Stimulated activated naive B cell treated with anti-CD40 and anti-IgM and Interleukin-4, amounts not matched to agents 10 μg/mL and 1 μg/mL and 100 μg/mL, for 72 hours (primary cell): ENCODE results near the gene CALML3.
"Not testable (repeated sequence)": the region's sequence is repeated elsewhere in the genome, so short reads cannot be mapped to it uniquely, and the experiment has no call there.

ENCODE experiments used
- ATAC-seq, 2 donors: fragments of 150-1000 bp; cut with Tn5 transposase; replicated peaks; 2 replicates each; pipeline ENCODE4 v1.10.0; 2021; ENCODE audit warnings: moderate library complexity in 1 of 2
- DNase-seq: peaks from one replicate; pipeline ENCODE4 v3.0.0; 2021
- H3K27ac Mint-ChIP-seq: one replicate; pipeline ENCODE4 v1.8.0; 2022; ENCODE audit warnings: mild to moderate bottlenecking, mixed read lengths
- H3K27me3 Mint-ChIP-seq, 2 donors: one replicate each; pipeline ENCODE4 v1.8.0; 2022; ENCODE audit warnings: mixed read lengths in 2 of 2
- H3K36me3 Mint-ChIP-seq, 2 donors: one replicate each; pipeline ENCODE4 v1.8.0; 2022; ENCODE audit warnings: mixed read lengths in 2 of 2, mild to moderate bottlenecking in 1 of 2
- H3K4me1 Mint-ChIP-seq, 2 donors: one replicate each; pipeline ENCODE4 v1.8.0; 2022; ENCODE audit warnings: mixed read lengths in 2 of 2, mild to moderate bottlenecking in 1 of 2
- H3K4me3 Mint-ChIP-seq, 2 donors: one replicate each; pipeline ENCODE4 v1.8.0; 2022; ENCODE audit warnings: mild to moderate bottlenecking in 2 of 2, mixed read lengths in 2 of 2, moderate library complexity in 1 of 2
- H3K9me3 Mint-ChIP-seq, 2 donors: one replicate each; pipeline ENCODE4 v1.8.0; 2022; ENCODE audit warnings: mixed read lengths in 2 of 2, mild to moderate bottlenecking in 1 of 2

The CALML3 gene

GRCh38 chr10:5524641-5525560, at the start of gene CALML3:
Gene CALML3, plus strand, starts transcription at chr10:5524961. Its CDS starts 125 bp downstream, at chr10:5525086.
- no peaks in the 10 kb centered on the region for H3K9me3 Mint-ChIP-seq
- no peaks in the 10 kb centered on the region for H3K36me3 Mint-ChIP-seq
- DNase-seq (no peak), ATAC-seq (no peak)
- H3K4me1 Mint-ChIP-seq, result no peaks in the 10 kb centered on the region
- H3K27ac Mint-ChIP-seq, result no peak within 1 kb of the TSS
- H3K4me3 Mint-ChIP-seq, result no peak within 1 kb of the TSS
- peaks cover 15 to 24% of the 10 kb centered on the region in 2 donors for H3K27me3 Mint-ChIP-seq

GRCh38 chr10:5475088-5475487, 49.7 kb upstream of the CALML3 start:
- not testable (repeated sequence) for DNase-seq, H3K27me3 Mint-ChIP-seq, H3K9me3 Mint-ChIP-seq, ATAC-seq, H3K4me3 Mint-ChIP-seq, H3K27ac Mint-ChIP-seq, H3K36me3 Mint-ChIP-seq
- H3K4me1 Mint-ChIP-seq, result peaks cover 7 to 10% of the 10 kb centered on the region in 2 donors

GRCh38 chr10:5475974-5476807, 48.6 kb upstream of the CALML3 start:
- H3K4me3 Mint-ChIP-seq, H3K9me3 Mint-ChIP-seq, ATAC-seq, DNase-seq, H3K27me3 Mint-ChIP-seq, H3K36me3 Mint-ChIP-seq, H3K27ac Mint-ChIP-seq: not testable (repeated sequence)
- H3K4me1 Mint-ChIP-seq, result peaks cover 10 to 16% of the 10 kb centered on the region in 2 donors

- Mint-ChIP-seq H3K27me3 (peaks cover 0 to 4% of the 10 kb centered on the region in 2 donors), H3K36me3 (no peaks in the 10 kb centered on the region), H3K9me3 (no peaks in the 10 kb centered on the region), H3K4me3 (no peak overlapping the region), H3K4me1 (peaks cover 10 to 16% of the 10 kb centered on the region in 2 donors), H3K27ac (no peak overlapping the region)
- DNase-seq (no peak), ATAC-seq (no peak)
Measured at GRCh38 chr10:5476918-5477525, 47.7 kb upstream of the CALML3 start.

GRCh38 chr10:5477948-5478693, 46.6 kb upstream of the CALML3 start:
- H3K27ac Mint-ChIP-seq, result no peak overlapping the region
- no peaks in the 10 kb centered on the region for H3K36me3 Mint-ChIP-seq
- no peaks in the 10 kb centered on the region for H3K9me3 Mint-ChIP-seq
- H3K4me3 Mint-ChIP-seq, result no peak overlapping the region
- ATAC-seq, result no peak
- H3K4me1 Mint-ChIP-seq, result peaks cover 10 to 16% of the 10 kb centered on the region in 2 donors
- DNase-seq, result no peak
- H3K27me3 Mint-ChIP-seq, result peaks cover 0 to 4% of the 10 kb centered on the region in 2 donors

GRCh38 chr10:5478694-5479305, 46.0 kb upstream of the CALML3 start:
- H3K36me3 Mint-ChIP-seq, result no peaks in the 10 kb centered on the region
- no peak overlapping the region for H3K27ac Mint-ChIP-seq
- H3K4me3 Mint-ChIP-seq, result no peak overlapping the region
- H3K4me1 Mint-ChIP-seq, result peaks cover 10 to 16% of the 10 kb centered on the region in 2 donors
- H3K27me3 Mint-ChIP-seq, result peaks cover 0 to 4% of the 10 kb centered on the region in 2 donors
- DNase-seq (no peak), ATAC-seq (no peak)
- no peaks in the 10 kb centered on the region for H3K9me3 Mint-ChIP-seq

- ATAC-seq (peak; percentile 65 to 84), DNase-seq (peak; percentile 17)
- peaks cover 10 to 16% of the 10 kb centered on the region in 2 donors for H3K4me1 Mint-ChIP-seq
- peak overlapping the region; percentile 14 for H3K27ac Mint-ChIP-seq
- H3K4me3 Mint-ChIP-seq, result no peak overlapping the region
- peaks cover 0 to 4% of the 10 kb centered on the region in 2 donors for H3K27me3 Mint-ChIP-seq
- H3K9me3 Mint-ChIP-seq, result no peaks in the 10 kb centered on the region
- H3K36me3 Mint-ChIP-seq, result no peaks in the 10 kb centered on the region
Measured at GRCh38 chr10:5479481-5480161, 45.1 kb upstream of the CALML3 start.

GRCh38 chr10:5480162-5480941, 44.4 kb upstream of the CALML3 start:
- Mint-ChIP-seq H3K27me3 (peaks cover 0 to 4% of the 10 kb centered on the region in 2 donors), H3K4me3 (no peak overlapping the region), H3K4me1 (peaks cover 10 to 16% of the 10 kb centered on the region in 2 donors), H3K27ac (no peak overlapping the region), H3K9me3 (no peaks in the 10 kb centered on the region), H3K36me3 (no peaks in the 10 kb centered on the region)
- no peak for ATAC-seq
- no peak for DNase-seq

GRCh38 chr10:5481121-5481520, 43.6 kb upstream of the CALML3 start:
- no peak for ATAC-seq
- Mint-ChIP-seq H3K36me3 (no peaks in the 10 kb centered on the region), H3K4me1 (peaks cover 10 to 16% of the 10 kb centered on the region in 2 donors), H3K27me3 (peaks cover 0 to 6% of the 10 kb centered on the region in 2 donors), H3K4me3 (no peak overlapping the region), H3K9me3 (no peaks in the 10 kb centered on the region), H3K27ac (peak overlapping the region; percentile 25)
- DNase-seq, result no peak

- peaks cover 10 to 16% of the 10 kb centered on the region in 2 donors for H3K4me1 Mint-ChIP-seq
- H3K27ac Mint-ChIP-seq, result no peak overlapping the region
- no peak for DNase-seq
- H3K4me3 Mint-ChIP-seq, result no peak overlapping the region
- H3K9me3 Mint-ChIP-seq, result no peaks in the 10 kb centered on the region
- no peaks in the 10 kb centered on the region for H3K36me3 Mint-ChIP-seq
- peaks cover 0 to 10% of the 10 kb centered on the region in 2 donors for H3K27me3 Mint-ChIP-seq
- ATAC-seq, result no peak
Measured at GRCh38 chr10:5482016-5482415, 42.7 kb upstream of the CALML3 start.

- Mint-ChIP-seq H3K9me3 (no peaks in the 10 kb centered on the region), H3K4me3 (no peak overlapping the region), H3K4me1 (peaks cover 10 to 19% of the 10 kb centered on the region in 2 donors), H3K36me3 (no peaks in the 10 kb centered on the region), H3K27ac (no peak overlapping the region), H3K27me3 (peaks cover 0 to 19% of the 10 kb centered on the region in 2 donors)
- DNase-seq (no peak), ATAC-seq (no peak)
Measured at GRCh38 chr10:5484205-5484604, 40.6 kb upstream of the CALML3 start.

GRCh38 chr10:5485290-5485689, 39.5 kb upstream of the CALML3 start:
- Mint-ChIP-seq H3K4me3 (no peak overlapping the region), H3K4me1 (peaks cover 4 to 14% of the 10 kb centered on the region in 2 donors), H3K36me3 (no peaks in the 10 kb centered on the region), H3K27ac (no peak overlapping the region), H3K27me3 (peaks cover 0 to 19% of the 10 kb centered on the region in 2 donors), H3K9me3 (no peaks in the 10 kb centered on the region)
- DNase-seq (no peak), ATAC-seq (no peak)
